PFSK-1 (cell line): ENCODE data around the gene RHBDD1.

Source experiments
- FOXP2 ChIP-seq: optimal IDR thresholded peaks from 2 replicates; pipeline ENCODE3; 2011; ENCODE audit warnings: borderline replicate concordance, control low read depth, inconsistent platforms; ENCODE audit not compliant: insufficient read depth; ENCODE audit errors: extremely low read length, extremely low read depth
- POLR2AphosphoS5 ChIP-seq: IDR thresholded peaks from 2 replicates; pipeline ENCODE4 v1.6.1; 2012; ENCODE audit warnings: low read depth, mild to moderate bottlenecking, control low read depth, low read length, moderate library complexity
- SIN3A ChIP-seq: IDR thresholded peaks from 2 replicates; pipeline ENCODE4 v1.6.1; 2012; ENCODE audit warnings: mild to moderate bottlenecking, low read length, moderate library complexity, borderline replicate concordance; ENCODE audit not compliant: insufficient read depth
- TAF1 ChIP-seq: IDR thresholded peaks from 2 replicates; pipeline ENCODE4 v1.6.1; 2012; ENCODE audit warnings: low read length, control low read depth, borderline replicate concordance; ENCODE audit not compliant: insufficient read depth
- TF ChIP-seq, protein P1 (sequence below), 2 experiments: IDR thresholded peaks; 2 replicates each; pipeline versions ENCODE4 v1.6.1 to v1.8.0; 2011 to 2012; ENCODE audit warnings: low read depth in 2 of 2, low read length in 2 of 2, control low read depth in 1 of 2, inconsistent platforms in 1 of 2, mild to moderate bottlenecking in 1 of 2, moderate library complexity in 1 of 2; ENCODE audit not compliant: insufficient read depth in 1 of 2

Gene RHBDD1

DNA sequence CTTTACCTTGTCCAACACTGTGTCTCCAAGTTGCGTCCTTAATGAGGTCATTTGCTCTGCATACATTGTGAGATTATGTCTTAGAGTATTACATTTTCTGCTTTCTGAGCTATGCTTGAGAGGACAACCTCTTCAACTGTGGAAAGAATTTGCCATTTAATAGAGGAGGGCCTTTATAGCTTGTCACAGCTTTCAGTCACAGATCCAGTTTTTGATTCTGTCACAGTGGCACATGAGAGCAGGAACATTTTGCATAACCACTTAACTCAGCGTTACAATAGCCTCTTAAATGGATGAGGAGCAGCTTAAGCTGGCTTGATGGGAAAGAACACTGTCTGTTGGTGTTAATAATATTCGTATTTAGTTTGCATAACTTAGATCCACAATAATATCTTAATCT is 63.0 kb downstream of the RHBDD1 start:
- TF ChIP-seq, protein P1, sequence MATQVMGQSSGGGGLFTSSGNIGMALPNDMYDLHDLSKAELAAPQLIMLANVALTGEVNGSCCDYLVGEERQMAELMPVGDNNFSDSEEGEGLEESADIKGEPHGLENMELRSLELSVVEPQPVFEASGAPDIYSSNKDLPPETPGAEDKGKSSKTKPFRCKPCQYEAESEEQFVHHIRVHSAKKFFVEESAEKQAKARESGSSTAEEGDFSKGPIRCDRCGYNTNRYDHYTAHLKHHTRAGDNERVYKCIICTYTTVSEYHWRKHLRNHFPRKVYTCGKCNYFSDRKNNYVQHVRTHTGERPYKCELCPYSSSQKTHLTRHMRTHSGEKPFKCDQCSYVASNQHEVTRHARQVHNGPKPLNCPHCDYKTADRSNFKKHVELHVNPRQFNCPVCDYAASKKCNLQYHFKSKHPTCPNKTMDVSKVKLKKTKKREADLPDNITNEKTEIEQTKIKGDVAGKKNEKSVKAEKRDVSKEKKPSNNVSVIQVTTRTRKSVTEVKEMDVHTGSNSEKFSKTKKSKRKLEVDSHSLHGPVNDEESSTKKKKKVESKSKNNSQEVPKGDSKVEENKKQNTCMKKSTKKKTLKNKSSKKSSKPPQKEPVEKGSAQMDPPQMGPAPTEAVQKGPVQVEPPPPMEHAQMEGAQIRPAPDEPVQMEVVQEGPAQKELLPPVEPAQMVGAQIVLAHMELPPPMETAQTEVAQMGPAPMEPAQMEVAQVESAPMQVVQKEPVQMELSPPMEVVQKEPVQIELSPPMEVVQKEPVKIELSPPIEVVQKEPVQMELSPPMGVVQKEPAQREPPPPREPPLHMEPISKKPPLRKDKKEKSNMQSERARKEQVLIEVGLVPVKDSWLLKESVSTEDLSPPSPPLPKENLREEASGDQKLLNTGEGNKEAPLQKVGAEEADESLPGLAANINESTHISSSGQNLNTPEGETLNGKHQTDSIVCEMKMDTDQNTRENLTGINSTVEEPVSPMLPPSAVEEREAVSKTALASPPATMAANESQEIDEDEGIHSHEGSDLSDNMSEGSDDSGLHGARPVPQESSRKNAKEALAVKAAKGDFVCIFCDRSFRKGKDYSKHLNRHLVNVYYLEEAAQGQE (IDR thresholded peaks at IDR 0.05; ENCODE audit: insufficient read depth in 1 of 2, low read depth in 2 of 2, low read length in 2 of 2) = no peak
- TF ChIP-seq TAF1 (no peak), FOXP2 (no peak), SIN3A (no peak), POLR2AphosphoS5 (no peak)

DNA sequence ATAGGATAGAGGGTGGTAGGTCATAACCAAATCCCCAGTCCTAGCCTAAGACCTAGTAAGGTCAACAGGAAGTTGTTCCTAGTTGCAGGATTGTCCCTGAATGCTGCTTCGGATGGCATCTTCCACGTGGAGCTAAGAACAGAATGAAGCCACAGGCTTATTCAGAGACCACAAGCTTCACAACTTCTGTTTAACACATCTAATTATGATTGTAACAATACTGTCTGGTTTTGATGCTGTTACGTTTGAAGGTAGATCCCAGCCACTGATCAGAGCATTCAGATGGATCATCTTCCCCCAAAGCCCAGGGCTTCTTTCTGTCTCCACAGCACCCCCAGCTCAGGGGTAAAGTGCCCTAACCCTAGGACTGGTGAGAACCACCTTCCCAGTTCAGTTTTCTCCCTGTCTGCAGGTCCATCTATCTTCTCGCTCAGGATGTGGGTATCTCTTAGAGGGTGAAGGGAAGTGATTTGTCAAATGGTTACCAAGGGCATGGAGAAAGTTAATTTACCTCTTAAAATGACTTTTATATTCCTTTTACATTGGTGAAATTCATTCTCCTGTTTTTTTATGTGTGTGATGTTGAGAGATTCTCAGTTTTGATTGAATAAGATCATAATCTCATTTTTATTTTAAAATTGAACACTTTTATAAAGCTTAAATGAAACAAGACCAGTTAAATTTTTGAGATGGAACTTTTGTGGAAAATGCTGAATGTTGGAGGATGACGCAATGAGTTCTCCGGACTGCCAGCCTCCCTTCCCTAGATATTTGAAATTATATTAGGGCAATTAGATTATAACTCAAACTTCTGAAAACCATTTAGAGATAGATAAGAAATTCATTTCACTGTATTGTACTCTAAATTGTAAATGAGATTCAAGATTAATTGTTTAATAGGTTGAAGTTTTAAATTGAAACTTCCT is 66.5 kb downstream of the RHBDD1 start:
- TF ChIP-seq FOXP2 = no peak
- no peak for TF ChIP-seq SIN3A
- no peak for TF ChIP-seq POLR2AphosphoS5
- TF ChIP-seq, protein P1 (IDR thresholded peaks at IDR 0.05; ENCODE audit: insufficient read depth in 1 of 2, low read depth in 2 of 2, low read length in 2 of 2) = no peak
- no peak for TF ChIP-seq TAF1

GRCh38 chr2:226903179-226903578 is 67.3 kb downstream of the RHBDD1 start:
- TF ChIP-seq TAF1 (no peak), SIN3A (no peak), POLR2AphosphoS5 (no peak), FOXP2 (no peak)
- TF ChIP-seq, protein P1 (IDR thresholded peaks at IDR 0.05; ENCODE audit: insufficient read depth in 1 of 2, low read depth in 2 of 2, low read length in 2 of 2) = no peak

DNA sequence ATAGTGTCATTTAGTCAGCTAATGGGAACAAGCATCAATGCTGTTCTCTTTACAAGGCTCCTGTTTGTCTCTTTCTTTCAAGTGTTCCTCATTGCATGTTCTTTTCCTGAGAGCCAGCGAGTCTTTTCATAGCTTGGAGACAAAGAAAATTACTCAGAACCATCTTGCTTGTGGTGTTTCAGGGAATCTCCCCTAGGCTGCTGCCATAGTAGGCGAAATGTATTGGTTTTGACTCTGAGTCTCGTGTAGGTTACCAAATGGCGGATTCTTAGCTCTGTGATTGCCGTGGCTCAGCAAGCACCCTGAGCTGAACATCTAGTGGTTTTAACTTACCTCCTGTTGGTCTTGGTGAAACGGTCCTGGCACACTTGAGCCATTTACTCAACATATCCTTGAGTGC is 68.7 kb downstream of the RHBDD1 start:
- TF ChIP-seq TAF1 = no peak

DNA sequence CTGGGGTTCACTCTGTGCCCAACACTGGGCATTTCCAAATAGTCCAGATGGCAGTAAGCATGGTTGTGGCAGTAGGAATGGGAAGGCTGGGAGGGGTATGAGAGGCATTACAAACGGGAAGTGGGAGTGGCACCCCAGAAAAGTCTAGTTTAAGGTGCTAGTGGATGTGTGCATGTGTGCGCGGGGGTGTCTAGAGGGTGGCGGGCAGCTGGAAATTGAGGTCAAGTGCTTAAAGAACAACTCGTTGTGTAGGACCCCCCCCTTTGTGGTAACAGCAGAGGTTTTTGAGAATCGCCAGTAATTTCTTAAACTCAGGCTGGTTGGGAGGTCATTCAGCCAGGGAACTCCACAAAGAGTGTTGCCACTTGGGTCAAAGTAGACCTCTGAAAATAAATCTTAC is 69.9 kb downstream of the RHBDD1 start:
- TF ChIP-seq FOXP2 = no peak
- no peak for TF ChIP-seq TAF1
- TF ChIP-seq, protein P1 (IDR thresholded peaks at IDR 0.05; ENCODE audit: insufficient read depth in 1 of 2, low read depth in 2 of 2, low read length in 2 of 2) = no peak
- TF ChIP-seq POLR2AphosphoS5 = no peak
